Karpas-422 (cell line): ENCODE data around the gene COPG1. TPM values are rescaled to one million over a fixed set of nuclear protein-coding genes. Genes with fewer than 3 reads are reported as not detected.
"Not testable (repeated sequence)": the region's sequence is repeated elsewhere in the genome, so short reads cannot be mapped to it uniquely, and the experiment has no call there.

Source experiments
- DNase-seq: peaks from one replicate; pipeline ENCODE4 v3.0.0-alpha.2; 2015
- H2AFZ ChIP-seq: fragments of 200-600 bp; sonication (generic); 2 replicates; pipeline ENCODE4 v1.6.1; 2014; ENCODE audit warnings: antibody characterized with exemption, low read length, mixed read lengths
- H3K27ac ChIP-seq: fragments of 200-600 bp; sonication (generic); 2 replicates; pipeline ENCODE4 v1.5.1; 2014; ENCODE audit warnings: mild to moderate bottlenecking, low read length, moderate library complexity
- H3K27me3 ChIP-seq: fragments of 200-600 bp; sonication (generic); 2 replicates; pipeline ENCODE4 v1.6.1; 2014; ENCODE audit warnings: low read length, mixed read lengths
- H3K36me3 ChIP-seq: fragments of 200-600 bp; sonication (generic); 2 replicates; pipeline ENCODE4 v1.6.1; 2014; ENCODE audit warnings: low read length, mixed read lengths; ENCODE audit not compliant: insufficient read depth
- H3K4me1 ChIP-seq: fragments of 200-600 bp; sonication (generic); 2 replicates; pipeline ENCODE4 v1.6.1; 2014; ENCODE audit warnings: mild to moderate bottlenecking, low read length, mixed read lengths
- H3K4me2 ChIP-seq: fragments of 200-600 bp; sonication (generic); 2 replicates; pipeline ENCODE4 v1.6.1; 2014; ENCODE audit warnings: low read length, low read depth, mild to moderate bottlenecking; ENCODE audit not compliant: poor library complexity, severe bottlenecking
- H3K4me3 ChIP-seq: fragments of 200-600 bp; sonication (generic); 2 replicates; pipeline ENCODE4 v1.5.1; 2014; ENCODE audit warnings: mild to moderate bottlenecking, antibody characterized with exemption, low read length, mixed read lengths
- H3K79me2 ChIP-seq: fragments of 200-600 bp; sonication (generic); 2 replicates; pipeline ENCODE4 v1.6.1; 2014; ENCODE audit warnings: mild to moderate bottlenecking, low read length, mixed read lengths
- H3K9ac ChIP-seq: fragments of 200-600 bp; sonication (generic); 2 replicates; pipeline ENCODE4 v1.6.0; 2014; ENCODE audit warnings: low read length
- H3K9me2 ChIP-seq: fragments of 200-600 bp; sonication (generic), shearing (Covaris generic); replicated peaks from 2 replicates; pipeline ENCODE4 v1.6.0; 2014; ENCODE audit warnings: mild to moderate bottlenecking, low read length, moderate library complexity; ENCODE audit not compliant: insufficient read depth
- H3K9me3 ChIP-seq: fragments of 300-700, 200-600 bp; sonication (generic); 2 replicates; pipeline ENCODE4 v1.6.1; 2014; ENCODE audit warnings: low read length, mixed read lengths
- H4K20me1 ChIP-seq: fragments of 200-600 bp; sonication (generic); 2 replicates; pipeline ENCODE4 v1.6.1; 2014; ENCODE audit warnings: mild to moderate bottlenecking, antibody characterized with exemption, low read length, low read depth; ENCODE audit not compliant: insufficient read depth
- total RNA-seq: library from RNA; depleted of rRNA; stranded (reverse); fragments of >200 nt; shearing (Covaris generic); gene quantifications from 2 replicates; pipeline ENCODE4 v1.2.3, GENCODE V29; 2014; ENCODE audit warnings: low replicate concordance

Gene COPG1
- total RNA-seq, 1 experiment from 2014 or later, result 88.1 TPM

- no peak for DNase-seq
- H3K79me2 ChIP-seq, result no peaks in the 10 kb centered on the region
- H3K4me3 ChIP-seq, result no peak overlapping the region
- H3K4me1 ChIP-seq, result peaks cover 15% of the 10 kb centered on the region
- H3K9me3 ChIP-seq, result no peaks in the 10 kb centered on the region
- no peak overlapping the region for H3K4me2 ChIP-seq
- H3K9ac ChIP-seq, result no peak overlapping the region
- H3K9me2 ChIP-seq, result no peaks in the 10 kb centered on the region
- H3K27ac ChIP-seq, result no peak overlapping the region
- no peak overlapping the region for H2AFZ ChIP-seq
- H3K36me3 ChIP-seq, result peaks cover 49% of the 10 kb centered on the region
- no peaks in the 10 kb centered on the region for H4K20me1 ChIP-seq
- no peaks in the 10 kb centered on the region for H3K27me3 ChIP-seq
These were observed 13.9 kb downstream of the COPG1 start for GRCh38 chr3:129263161-129263910.

DNA sequence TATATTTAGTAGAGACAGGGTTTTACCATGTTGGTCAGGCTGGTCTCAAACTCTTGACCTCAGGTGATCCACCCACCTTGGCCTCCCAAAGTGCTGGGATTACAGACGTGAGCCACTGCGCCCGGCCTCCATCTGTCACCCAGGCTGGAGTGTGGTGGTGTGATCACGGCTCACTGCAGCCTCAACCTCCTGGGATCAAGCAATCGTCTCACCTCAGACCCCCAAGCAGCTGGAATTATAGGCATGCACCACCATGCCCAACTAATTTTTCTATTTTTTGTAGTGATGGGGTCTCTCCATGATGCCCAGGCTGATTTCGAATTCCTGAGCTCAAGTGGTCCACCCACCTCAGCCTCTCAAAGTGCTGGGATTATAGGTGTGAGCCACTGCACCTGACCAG lies 15.6 kb downstream of the COPG1 start:
- not testable (repeated sequence) for H3K27me3 ChIP-seq, H4K20me1 ChIP-seq, H2AFZ ChIP-seq, H3K9me2 ChIP-seq, H3K4me3 ChIP-seq, H3K79me2 ChIP-seq, H3K4me2 ChIP-seq, H3K9ac ChIP-seq, H3K27ac ChIP-seq, DNase-seq, H3K9me3 ChIP-seq
- Histone ChIP-seq H3K4me1 (peaks cover 15% of the 10 kb centered on the region), H3K36me3 (peaks cover 58% of the 10 kb centered on the region)

DNA sequence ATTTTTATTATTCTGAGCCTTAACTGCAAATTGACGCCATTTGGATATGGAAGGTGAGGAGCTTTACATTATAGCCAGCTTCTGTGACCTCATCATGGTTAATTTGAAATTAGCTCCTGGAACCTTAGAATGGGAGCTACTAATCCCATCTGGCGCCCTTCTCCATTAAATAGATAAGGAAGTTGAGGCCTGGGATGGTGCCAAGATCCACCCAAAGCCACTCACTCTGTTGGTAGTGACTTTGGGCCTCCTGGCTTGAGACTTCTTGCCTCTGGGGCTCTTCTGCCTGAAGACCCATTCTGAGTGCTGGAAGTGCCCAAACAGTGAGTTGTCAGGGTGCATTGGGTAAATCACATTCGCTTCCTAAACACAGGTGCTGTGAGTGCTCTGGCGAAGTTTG lies 17.2 kb downstream of the COPG1 start:
- Histone ChIP-seq H3K9me2 (no peaks in the 10 kb centered on the region), H2AFZ (no peak overlapping the region), H3K4me2 (no peak overlapping the region), H3K9me3 (no peaks in the 10 kb centered on the region), H3K36me3 (peaks cover 54% of the 10 kb centered on the region), H3K4me3 (no peak overlapping the region), H4K20me1 (no peaks in the 10 kb centered on the region), H3K27me3 (no peaks in the 10 kb centered on the region), H3K27ac (no peak overlapping the region), H3K4me1 (peaks cover 4% of the 10 kb centered on the region), H3K9ac (no peak overlapping the region), H3K79me2 (no peaks in the 10 kb centered on the region)
- DNase-seq, result no peak

- H3K9me2 ChIP-seq, result no peaks in the 10 kb centered on the region
- H3K27ac ChIP-seq, result no peak overlapping the region
- no peak overlapping the region for H3K9ac ChIP-seq
- no peaks in the 10 kb centered on the region for H4K20me1 ChIP-seq
- H2AFZ ChIP-seq, result no peak overlapping the region
- DNase-seq, result no peak
- no peaks in the 10 kb centered on the region for H3K9me3 ChIP-seq
- no peak overlapping the region for H3K4me2 ChIP-seq
- H3K79me2 ChIP-seq, result no peaks in the 10 kb centered on the region
- no peak overlapping the region for H3K4me3 ChIP-seq
- H3K4me1 ChIP-seq, result no peaks in the 10 kb centered on the region
- H3K36me3 ChIP-seq, result peaks cover 51% of the 10 kb centered on the region
- H3K27me3 ChIP-seq, result no peaks in the 10 kb centered on the region
These were observed 19.0 kb downstream of the COPG1 start for GRCh38 chr3:129268396-129268795.

DNA sequence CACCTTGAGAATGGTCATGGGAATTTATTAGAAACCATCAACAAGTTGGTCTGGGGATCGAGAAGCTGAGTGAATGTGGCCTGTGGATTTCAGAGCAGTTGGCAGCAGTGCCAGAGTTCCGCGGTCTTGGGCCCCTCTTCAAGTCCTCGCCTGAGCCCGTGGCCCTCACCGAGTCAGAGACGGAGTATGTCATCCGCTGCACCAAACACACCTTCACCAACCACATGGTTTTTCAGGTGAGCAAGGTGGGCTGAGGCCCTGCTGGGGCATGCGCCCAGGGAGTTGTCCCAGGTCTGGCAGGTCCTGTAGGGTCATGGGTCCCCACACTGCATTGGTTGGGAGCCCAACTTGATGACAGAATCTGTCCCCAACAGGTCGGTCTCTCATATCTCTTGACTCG lies 22.3 kb downstream of the COPG1 start:
- no peak overlapping the region for H3K4me3 ChIP-seq
- no peaks in the 10 kb centered on the region for H4K20me1 ChIP-seq
- no peak overlapping the region for H3K4me2 ChIP-seq
- H3K79me2 ChIP-seq, result no peaks in the 10 kb centered on the region
- no peak overlapping the region for H3K27ac ChIP-seq
- peaks cover 56% of the 10 kb centered on the region for H3K36me3 ChIP-seq
- DNase-seq, result no peak
- H3K9me3 ChIP-seq, result no peaks in the 10 kb centered on the region
- no peaks in the 10 kb centered on the region for H3K27me3 ChIP-seq
- H3K9me2 ChIP-seq, result no peaks in the 10 kb centered on the region
- H3K9ac ChIP-seq, result no peak overlapping the region
- H2AFZ ChIP-seq, result no peak overlapping the region
- H3K4me1 ChIP-seq, result peaks cover 20% of the 10 kb centered on the region

GRCh38 chr3:129276385-129276784 lies 27.0 kb downstream of the COPG1 start:
- no peaks in the 10 kb centered on the region for H3K27me3 ChIP-seq
- peak overlapping the region; percentile 98; the same call in 1 of the 2 replicates for H3K4me3 ChIP-seq
- no peak overlapping the region for H2AFZ ChIP-seq
- no peaks in the 10 kb centered on the region for H3K9me3 ChIP-seq
- H3K4me2 ChIP-seq, result peak overlapping the region; percentile 68
- H3K79me2 ChIP-seq, result peaks cover 21% of the 10 kb centered on the region
- peak; percentile 92 for DNase-seq
- peak overlapping the region; percentile 99 for H3K9ac ChIP-seq
- H3K27ac ChIP-seq, result peak overlapping the region; percentile 100
- H3K36me3 ChIP-seq, result peaks cover 27% of the 10 kb centered on the region
- H4K20me1 ChIP-seq, result no peaks in the 10 kb centered on the region; the same call in 1 of the 2 replicates
- H3K4me1 ChIP-seq, result peaks cover 55% of the 10 kb centered on the region
- H3K9me2 ChIP-seq, result no peaks in the 10 kb centered on the region

- H3K9me3 ChIP-seq, result no peaks in the 10 kb centered on the region
- no peaks in the 10 kb centered on the region for H3K27me3 ChIP-seq
- peak overlapping the region; percentile 98 for H3K4me3 ChIP-seq
- H4K20me1 ChIP-seq, result no peaks in the 10 kb centered on the region; the same call in 1 of the 2 replicates
- H3K9me2 ChIP-seq, result no peaks in the 10 kb centered on the region
- H3K4me1 ChIP-seq, result peaks cover 69% of the 10 kb centered on the region
- H2AFZ ChIP-seq, result no peak overlapping the region
- H3K27ac ChIP-seq, result peak overlapping the region; percentile 100
- H3K36me3 ChIP-seq, result peaks cover 27% of the 10 kb centered on the region
- peak overlapping the region; percentile 68 for H3K4me2 ChIP-seq
- peak; percentile 89 for DNase-seq
- peaks cover 22% of the 10 kb centered on the region for H3K79me2 ChIP-seq
- H3K9ac ChIP-seq, result peak overlapping the region; percentile 99
These were observed 28.4 kb downstream of the COPG1 start for GRCh38 chr3:129277829-129278271.

DNA sequence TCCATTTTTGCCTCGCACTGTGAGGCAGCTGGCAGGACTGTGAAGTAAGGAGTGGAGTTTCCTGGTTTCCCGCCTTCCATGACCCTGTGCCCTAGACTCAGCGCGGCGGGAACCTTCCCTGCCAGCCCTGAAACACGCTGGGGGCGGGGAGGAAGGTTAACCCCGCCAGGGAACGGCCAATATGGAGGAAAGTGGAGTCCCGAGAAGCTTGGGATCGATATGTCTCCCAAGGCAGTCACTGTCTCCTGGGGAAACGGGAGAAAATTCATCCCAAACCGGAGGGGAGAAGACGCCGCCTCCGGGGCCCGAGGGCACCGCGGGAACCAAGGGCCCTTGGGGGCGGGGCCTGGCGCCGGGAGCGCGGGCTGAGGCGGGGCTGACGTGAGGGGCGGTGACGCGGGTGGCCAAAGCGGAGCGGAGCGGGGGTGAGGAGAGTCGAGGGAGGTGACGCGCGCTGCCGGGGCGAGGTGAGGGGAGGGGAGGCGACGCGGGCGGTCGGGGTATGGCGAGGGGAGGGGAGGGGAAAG lies 29.1 kb downstream of the COPG1 start, which contains the start of gene HMCES:
HMCES (plus strand) TSS at position 432 of the 527 bp plus-strand sequence. CDS start 863 bp downstream, outside the sequence.
- H3K4me3 ChIP-seq, result peak within 1 kb of the TSS; percentile 98

More for the DNA sequence above, 29.1 kb downstream of the COPG1 start, which contains the start of gene HMCES:
- Histone ChIP-seq H3K27ac (peak within 1 kb of the TSS; percentile 100), H3K9ac (peak within 1 kb of the TSS; percentile 99), H3K4me2 (peak within 1 kb of the TSS; percentile 68), H3K9me3 (no peaks in the 10 kb centered on the region), H3K36me3 (peaks cover 27% of the 10 kb centered on the region), H3K79me2 (peaks cover 29% of the 10 kb centered on the region), H3K27me3 (no peaks in the 10 kb centered on the region), H3K4me1 (peaks cover 75% of the 10 kb centered on the region), H2AFZ (no peak within 1 kb of the TSS), H4K20me1 (no peaks in the 10 kb centered on the region; the same call in 1 of the 2 replicates), H3K9me2 (no peaks in the 10 kb centered on the region)
- peak; percentile 97 for DNase-seq
